Measurements from ENCODE around the gene CARTPT.

The CARTPT gene

DNA sequence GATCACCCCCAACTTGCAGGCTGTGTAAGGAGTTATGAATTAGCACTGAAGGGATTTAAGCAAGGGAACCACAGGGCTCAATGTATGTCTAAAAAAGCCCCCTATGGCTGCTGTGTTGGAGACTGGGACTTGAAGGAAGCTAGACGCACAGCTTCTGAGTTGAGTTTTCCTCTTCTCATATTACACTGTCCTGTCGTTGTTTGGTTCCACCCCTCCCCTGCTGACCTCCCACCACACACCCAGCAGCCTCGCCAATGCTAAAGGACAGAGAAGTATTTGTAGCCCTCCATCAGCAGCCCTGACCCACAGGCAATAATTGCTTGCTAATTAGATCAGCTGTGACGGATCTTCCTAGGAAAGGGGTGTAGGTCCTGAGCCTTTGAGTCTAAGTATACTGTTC lies 15.1 kb upstream of the CARTPT start:
- Mint-ChIP-seq H3K27me3 (peaks cover 8% of the 10 kb centered on the region), H3K27ac (no peak overlapping the region), H3K4me3 (no peak overlapping the region), H3K36me3 (no peaks in the 10 kb centered on the region), H3K4me1 (no peaks in the 10 kb centered on the region), H3K9me3 (no peaks in the 10 kb centered on the region)
- ATAC-seq (ENCODE audit: low read depth) (no peak), DNase-seq (ENCODE audit: low spot score in 2 of 2) (no peak)

DNA sequence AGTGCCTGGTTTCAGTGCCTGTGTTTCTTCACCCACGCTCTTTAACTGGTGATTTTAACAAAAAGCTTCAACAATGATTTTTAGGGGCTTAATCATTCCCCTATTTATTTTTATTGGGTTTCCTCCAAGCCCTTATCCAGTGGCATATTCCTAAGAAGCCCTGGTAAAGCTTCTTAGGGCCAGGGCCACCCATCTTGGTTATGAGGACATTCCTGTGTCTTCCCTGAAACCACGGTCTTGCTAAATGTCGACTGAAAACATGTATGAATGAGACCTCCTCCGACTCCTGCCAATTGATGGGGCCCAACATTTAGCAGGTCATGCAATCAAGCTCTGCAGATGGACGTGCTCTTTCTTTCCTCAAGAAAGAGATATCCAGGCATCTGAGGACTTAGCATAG lies 13.7 kb upstream of the CARTPT start:
- DNase-seq (ENCODE audit: low spot score in 2 of 2) (no peak), ATAC-seq (ENCODE audit: low read depth) (no peak)
- H3K4me3 Mint-ChIP-seq, result no peak overlapping the region
- no peaks in the 10 kb centered on the region for H3K9me3 Mint-ChIP-seq
- peaks cover 10% of the 10 kb centered on the region for H3K27me3 Mint-ChIP-seq
- H3K36me3 Mint-ChIP-seq, result no peaks in the 10 kb centered on the region
- H3K4me1 Mint-ChIP-seq, result no peaks in the 10 kb centered on the region
- H3K27ac Mint-ChIP-seq, result no peak overlapping the region

DNA sequence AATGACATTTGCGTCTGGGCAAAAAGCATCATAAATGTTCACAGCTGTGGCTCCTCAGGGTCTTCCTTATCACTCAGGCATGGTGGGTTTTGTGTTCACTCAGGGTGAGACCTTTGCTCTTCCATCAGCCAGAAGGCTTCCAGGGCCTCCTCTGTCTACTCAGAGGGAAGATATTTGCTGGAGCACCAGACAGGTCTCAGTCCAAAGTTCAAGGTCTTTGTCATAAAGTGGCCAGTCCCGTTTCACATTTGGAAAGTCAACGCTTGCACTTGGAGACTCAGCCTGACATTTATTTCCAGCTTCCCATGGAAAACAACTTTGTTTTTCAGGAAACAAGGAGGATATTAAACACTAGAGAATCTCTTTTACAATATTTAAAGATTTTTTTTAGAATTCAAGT lies 12.2 kb upstream of the CARTPT start:
- Mint-ChIP-seq H3K4me3 (no peak overlapping the region), H3K9me3 (no peaks in the 10 kb centered on the region), H3K4me1 (no peaks in the 10 kb centered on the region)

DNA sequence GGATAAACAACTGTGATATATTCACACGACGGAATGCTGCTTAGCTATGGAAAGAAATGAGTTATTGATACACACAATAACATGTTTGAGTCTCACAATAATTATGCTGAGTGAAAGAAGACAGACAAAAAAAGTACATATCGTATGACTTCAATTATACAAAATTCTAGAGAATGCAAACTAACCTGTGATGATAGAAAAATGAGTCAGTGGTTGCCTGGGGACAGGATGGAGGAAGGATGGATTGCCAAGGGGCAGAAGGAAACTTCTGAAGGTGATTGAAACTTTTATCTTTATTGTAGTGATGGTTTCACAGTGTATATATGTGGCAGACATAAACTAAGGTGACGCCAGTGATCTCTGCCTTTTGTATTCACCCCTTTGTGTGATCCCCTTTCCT lies 7.5 kb upstream of the CARTPT start:
- no peaks in the 10 kb centered on the region for H3K36me3 Mint-ChIP-seq
- no peaks in the 10 kb centered on the region for H3K4me1 Mint-ChIP-seq
- no peak overlapping the region for H3K4me3 Mint-ChIP-seq
- H3K9me3 Mint-ChIP-seq, result no peaks in the 10 kb centered on the region
- ATAC-seq (ENCODE audit: low read depth), result no peak
- H3K27ac Mint-ChIP-seq, result no peak overlapping the region
- peaks cover 15% of the 10 kb centered on the region for H3K27me3 Mint-ChIP-seq
- no peak for DNase-seq (ENCODE audit: low spot score in 2 of 2)

More for the DNA sequence above, 12.2 kb upstream of the CARTPT start:
- no peak for ATAC-seq (ENCODE audit: low read depth)
- DNase-seq (ENCODE audit: low spot score in 2 of 2), result no peak
- no peak overlapping the region for H3K27ac Mint-ChIP-seq
- peaks cover 10% of the 10 kb centered on the region for H3K27me3 Mint-ChIP-seq
- no peaks in the 10 kb centered on the region for H3K36me3 Mint-ChIP-seq

DNA sequence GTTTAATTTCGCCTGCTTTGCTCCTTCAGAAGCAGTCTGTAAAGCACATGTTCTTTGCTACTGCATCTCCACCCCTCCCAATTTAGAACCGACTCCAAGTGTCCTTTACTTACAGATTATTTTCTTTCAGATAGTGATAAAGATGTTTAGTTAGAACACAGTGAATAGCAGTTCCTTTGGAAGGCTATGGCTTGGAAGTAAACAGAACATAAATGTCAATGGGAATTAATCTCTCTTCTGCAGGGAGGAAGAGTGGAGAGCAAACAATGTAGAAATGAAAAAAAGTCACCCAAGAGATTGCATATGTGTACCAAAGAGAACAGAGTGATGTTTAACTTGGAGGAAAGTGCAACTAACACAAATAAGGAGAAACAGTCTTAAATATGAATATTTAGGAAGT lies 4.2 kb upstream of the CARTPT start:
- H3K4me1 Mint-ChIP-seq, result no peaks in the 10 kb centered on the region
- peaks cover 2% of the 10 kb centered on the region for H3K9me3 Mint-ChIP-seq
- ATAC-seq (ENCODE audit: low read depth), result no peak

DNA sequence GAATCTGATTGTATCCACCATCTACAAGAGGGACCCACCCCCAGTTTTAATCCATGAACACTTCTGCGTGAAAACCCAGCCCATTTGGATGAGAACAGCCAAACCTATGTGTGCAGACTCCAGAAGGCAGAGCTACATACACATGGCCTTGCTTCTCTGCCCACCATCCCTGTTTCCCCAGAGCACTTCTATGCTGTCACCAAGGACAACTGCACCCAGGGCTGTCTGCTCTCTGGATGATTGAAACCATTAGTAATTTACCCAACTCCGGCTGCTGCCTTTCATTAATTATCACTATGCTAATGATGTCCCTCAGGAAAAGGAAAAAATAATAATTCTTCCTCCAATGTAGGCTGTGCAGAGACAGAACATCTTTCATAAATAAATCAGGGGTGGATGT lies 8.9 kb downstream of the CARTPT start:
- Mint-ChIP-seq H3K4me1 (no peaks in the 10 kb centered on the region), H3K27me3 (peaks cover 8% of the 10 kb centered on the region), H3K36me3 (no peaks in the 10 kb centered on the region), H3K27ac (no peak overlapping the region), H3K4me3 (no peak overlapping the region), H3K9me3 (no peaks in the 10 kb centered on the region)
- no peak for ATAC-seq (ENCODE audit: low read depth)
- DNase-seq (ENCODE audit: low spot score in 2 of 2), result no peak

More for the DNA sequence above, 4.2 kb upstream of the CARTPT start:
- Mint-ChIP-seq H3K36me3 (no peaks in the 10 kb centered on the region), H3K4me3 (no peak overlapping the region), H3K27ac (no peak overlapping the region), H3K27me3 (peaks cover 16% of the 10 kb centered on the region)
- DNase-seq (ENCODE audit: low spot score in 2 of 2), result no peak

DNA sequence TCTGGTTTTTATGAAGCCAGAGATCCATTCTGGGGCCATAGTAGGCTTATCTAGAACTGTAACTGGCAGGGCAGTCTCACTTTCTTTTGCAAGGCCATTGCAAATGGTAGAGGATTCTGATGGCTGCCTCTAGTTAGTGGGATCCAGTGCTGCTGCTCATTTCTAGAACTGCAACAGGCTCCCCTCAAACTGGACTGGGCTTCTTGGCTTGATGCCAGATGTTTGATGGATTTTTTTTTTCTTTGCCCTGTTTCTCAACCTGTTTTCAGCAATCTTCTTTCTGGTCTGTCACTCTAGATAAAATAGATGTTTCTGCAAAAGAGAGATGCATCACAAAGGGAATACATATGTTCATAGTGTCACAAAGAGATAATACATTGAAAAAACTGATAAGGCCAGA lies 11.9 kb downstream of the CARTPT start:
- Mint-ChIP-seq H3K27me3 (peaks cover 6% of the 10 kb centered on the region), H3K27ac (no peak overlapping the region), H3K4me3 (no peak overlapping the region), H3K9me3 (no peaks in the 10 kb centered on the region), H3K4me1 (no peaks in the 10 kb centered on the region), H3K36me3 (no peaks in the 10 kb centered on the region)
- no peak for ATAC-seq (ENCODE audit: low read depth)
- no peak for DNase-seq (ENCODE audit: low spot score in 2 of 2)

DNA sequence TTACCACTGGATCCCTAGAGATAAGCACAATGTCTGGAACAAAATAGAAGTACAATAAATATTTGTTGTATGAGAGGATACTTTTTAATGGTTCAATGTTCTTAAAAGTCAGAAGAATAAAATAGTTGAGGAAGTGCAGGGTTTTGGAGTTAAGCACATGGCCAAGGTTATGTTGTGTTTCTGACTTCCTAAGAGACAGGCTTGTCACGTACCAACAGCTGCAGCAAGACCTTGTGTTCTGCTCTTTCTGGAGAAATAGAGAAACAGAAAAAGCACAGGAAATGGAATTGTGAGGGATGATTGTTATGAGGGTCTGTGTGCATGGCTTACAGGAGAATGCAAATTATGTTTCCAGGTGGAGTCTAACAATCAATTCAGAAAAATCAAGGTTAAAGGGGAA lies 12.9 kb downstream of the CARTPT start:
- H3K4me1 Mint-ChIP-seq, result no peaks in the 10 kb centered on the region
- H3K27me3 Mint-ChIP-seq, result peaks cover 5% of the 10 kb centered on the region
- no peak overlapping the region for H3K4me3 Mint-ChIP-seq
- H3K36me3 Mint-ChIP-seq, result no peaks in the 10 kb centered on the region
- H3K9me3 Mint-ChIP-seq, result peaks cover 2% of the 10 kb centered on the region
- no peak for ATAC-seq (ENCODE audit: low read depth)
- H3K27ac Mint-ChIP-seq, result no peak overlapping the region
- no peak for DNase-seq (ENCODE audit: low spot score in 2 of 2)

DNA sequence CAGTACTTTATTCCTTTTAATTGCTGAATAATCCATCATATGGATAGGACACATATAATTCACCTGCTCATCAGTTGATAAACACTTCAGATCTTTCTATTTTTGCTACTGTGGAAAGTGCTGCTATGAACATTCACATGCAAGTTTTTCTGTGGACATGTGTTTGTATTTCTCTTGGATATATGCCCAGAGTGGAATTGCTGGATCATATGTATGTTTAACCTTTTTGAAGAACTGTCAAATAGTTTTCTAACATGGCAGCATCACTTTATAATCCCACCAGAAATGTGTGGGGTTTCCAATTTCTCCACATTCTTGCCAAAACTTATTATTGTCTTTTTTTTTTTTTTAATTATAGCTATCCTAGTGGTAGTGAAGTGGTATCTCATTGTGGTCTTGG lies 15.1 kb downstream of the CARTPT start:
- Mint-ChIP-seq H3K27ac (no peak overlapping the region), H3K4me1 (no peaks in the 10 kb centered on the region), H3K27me3 (no peaks in the 10 kb centered on the region), H3K36me3 (no peaks in the 10 kb centered on the region), H3K4me3 (no peak overlapping the region), H3K9me3 (peaks cover 2% of the 10 kb centered on the region)
- no peak for DNase-seq (ENCODE audit: low spot score in 2 of 2)
- no peak for ATAC-seq (ENCODE audit: low read depth)

DNA sequence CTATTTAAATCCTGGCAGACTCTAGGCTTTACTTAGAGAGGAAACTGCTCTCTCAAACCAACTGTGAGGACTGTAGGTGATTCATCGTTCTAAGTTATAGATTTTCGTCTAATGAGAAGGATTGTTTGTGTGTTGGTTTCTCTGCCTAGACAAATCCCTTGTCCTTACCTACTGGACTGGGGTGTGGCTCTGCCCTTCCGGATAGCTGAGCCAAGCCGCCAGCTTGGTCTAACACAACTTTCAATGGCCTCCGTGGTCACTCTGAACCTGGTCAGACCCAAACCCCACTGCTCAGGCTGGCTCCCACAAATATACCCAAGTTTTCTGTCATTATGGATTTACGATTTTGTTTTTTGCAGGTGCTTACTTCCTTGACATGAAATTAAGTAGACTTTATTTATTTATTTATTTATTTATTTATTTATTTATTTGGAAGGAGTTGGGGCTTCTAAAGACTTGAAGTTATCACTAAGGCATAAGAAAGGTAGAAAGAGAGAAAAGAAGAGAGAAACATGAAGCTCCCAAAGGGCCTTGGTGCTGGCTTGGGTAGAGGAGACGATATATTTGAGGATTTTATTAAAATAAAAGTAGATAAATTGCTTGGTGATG lies 19.0 kb downstream of the CARTPT start:
- no peaks in the 10 kb centered on the region for H3K4me1 Mint-ChIP-seq
- H3K27me3 Mint-ChIP-seq, result peaks cover 2% of the 10 kb centered on the region
- H3K36me3 Mint-ChIP-seq, result peaks cover 3% of the 10 kb centered on the region
- ATAC-seq (ENCODE audit: low read depth) (no peak), DNase-seq (ENCODE audit: low spot score in 2 of 2) (no peak)
- no peak overlapping the region for H3K27ac Mint-ChIP-seq
- no peak overlapping the region for H3K4me3 Mint-ChIP-seq
- peaks cover 2% of the 10 kb centered on the region for H3K9me3 Mint-ChIP-seq

DNA sequence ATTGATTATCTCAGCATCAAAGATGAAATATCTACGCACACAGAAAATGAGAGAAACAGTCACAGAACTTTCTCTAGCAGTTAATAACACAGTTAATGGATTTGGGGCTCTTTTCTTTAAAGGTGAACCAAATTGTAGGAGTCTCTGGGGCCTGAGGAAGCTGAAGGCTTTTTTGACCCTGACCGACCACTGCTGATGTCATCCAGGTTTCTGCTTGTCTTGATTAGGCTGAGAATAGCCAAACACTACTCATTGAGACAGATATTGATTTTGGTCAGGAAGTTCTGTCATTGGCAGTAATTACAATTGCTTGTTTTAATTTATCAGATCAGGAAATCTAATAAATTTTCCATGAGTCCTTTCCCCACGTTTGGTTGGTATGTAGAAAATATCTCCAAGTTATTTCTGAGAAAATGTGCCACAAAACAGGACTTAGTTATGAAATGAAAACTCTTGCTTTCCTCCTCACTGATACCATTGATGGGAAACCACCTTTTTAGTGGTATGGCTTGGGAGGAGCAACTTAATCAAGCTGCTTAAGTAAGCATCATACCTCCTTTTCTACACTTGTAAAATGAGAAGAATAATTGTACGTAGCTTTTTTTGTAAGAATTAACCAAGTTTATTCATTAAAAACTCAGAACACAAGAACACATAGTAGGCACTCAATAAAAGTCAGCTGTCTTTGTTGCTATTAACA lies 19.7 kb downstream of the CARTPT start:
- H3K9me3 Mint-ChIP-seq, result peaks cover 2% of the 10 kb centered on the region
- no peak overlapping the region for H3K27ac Mint-ChIP-seq
- H3K4me3 Mint-ChIP-seq, result no peak overlapping the region

DNA sequence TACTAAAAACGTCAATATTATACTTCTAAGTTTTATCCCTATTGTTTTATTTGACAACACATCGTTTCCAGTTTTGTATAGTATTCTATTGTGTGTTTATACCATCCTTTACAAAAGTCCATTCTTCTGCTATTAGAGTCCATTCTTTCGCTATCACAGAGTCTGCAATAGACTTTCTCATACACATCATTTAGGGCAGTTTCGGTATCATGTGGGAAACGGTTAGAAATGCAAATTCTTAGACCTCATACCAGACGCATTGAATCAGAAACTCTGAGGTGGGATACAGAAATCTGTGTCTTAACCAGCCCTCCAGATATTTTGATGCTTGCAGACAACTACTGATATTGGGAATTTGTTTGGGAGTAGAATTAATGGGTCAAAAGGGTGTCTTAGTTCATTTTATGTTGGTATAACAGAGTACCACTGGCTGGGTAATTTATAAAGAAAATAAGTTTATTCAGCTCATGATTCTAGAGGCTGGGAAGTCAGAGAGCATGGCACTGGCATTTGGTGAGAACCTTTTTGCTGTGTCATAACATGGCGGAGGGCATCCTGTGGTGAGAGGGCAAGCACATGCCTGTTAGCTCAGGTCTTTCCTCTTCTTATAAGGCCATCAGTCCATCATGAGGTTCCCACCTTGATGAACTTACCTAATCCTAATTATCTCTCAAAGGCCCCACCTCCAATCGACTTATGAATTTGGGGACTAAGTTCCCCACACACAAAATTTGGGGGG lies 21.1 kb downstream of the CARTPT start:
- ATAC-seq (ENCODE audit: low read depth) (no peak), DNase-seq (ENCODE audit: low spot score in 2 of 2) (no peak)
- H3K36me3 Mint-ChIP-seq, result peaks cover 3% of the 10 kb centered on the region
- H3K4me1 Mint-ChIP-seq, result no peaks in the 10 kb centered on the region
- H3K9me3 Mint-ChIP-seq, result peaks cover 2% of the 10 kb centered on the region
- no peak overlapping the region for H3K4me3 Mint-ChIP-seq
- no peak overlapping the region for H3K27ac Mint-ChIP-seq
- H3K27me3 Mint-ChIP-seq, result peaks cover 2% of the 10 kb centered on the region

More for the DNA sequence above, 19.7 kb downstream of the CARTPT start:
- no peak for DNase-seq (ENCODE audit: low spot score in 2 of 2)
- Mint-ChIP-seq H3K36me3 (peaks cover 3% of the 10 kb centered on the region), H3K4me1 (no peaks in the 10 kb centered on the region), H3K27me3 (peaks cover 2% of the 10 kb centered on the region)
- ATAC-seq (ENCODE audit: low read depth), result no peak

DNA sequence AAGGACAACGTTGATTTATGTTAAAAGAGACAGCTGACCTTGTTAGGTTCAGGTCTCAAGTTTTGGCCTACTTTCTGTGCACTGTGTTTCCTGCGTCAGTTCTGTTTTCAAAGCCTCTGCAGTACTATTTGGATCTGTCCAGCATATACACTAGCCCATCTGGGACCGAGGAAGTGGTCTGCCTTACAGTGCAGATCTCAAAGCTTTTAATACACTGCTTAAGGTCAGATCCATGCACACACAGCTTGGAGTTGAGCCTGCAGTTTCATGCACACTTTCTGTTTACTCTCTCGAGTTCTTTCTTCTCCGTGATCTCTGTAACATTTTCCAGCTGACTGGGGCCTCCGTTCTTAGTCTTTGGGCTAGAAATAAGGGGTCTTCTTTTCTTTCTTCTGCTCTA lies 24.1 kb downstream of the CARTPT start:
- Mint-ChIP-seq H3K27me3 (peaks cover 4% of the 10 kb centered on the region), H3K36me3 (peaks cover 3% of the 10 kb centered on the region), H3K4me1 (no peaks in the 10 kb centered on the region), H3K9me3 (no peaks in the 10 kb centered on the region), H3K27ac (no peak overlapping the region), H3K4me3 (no peak overlapping the region)
- DNase-seq (ENCODE audit: low spot score in 2 of 2) (no peak), ATAC-seq (ENCODE audit: low read depth) (no peak)

DNA sequence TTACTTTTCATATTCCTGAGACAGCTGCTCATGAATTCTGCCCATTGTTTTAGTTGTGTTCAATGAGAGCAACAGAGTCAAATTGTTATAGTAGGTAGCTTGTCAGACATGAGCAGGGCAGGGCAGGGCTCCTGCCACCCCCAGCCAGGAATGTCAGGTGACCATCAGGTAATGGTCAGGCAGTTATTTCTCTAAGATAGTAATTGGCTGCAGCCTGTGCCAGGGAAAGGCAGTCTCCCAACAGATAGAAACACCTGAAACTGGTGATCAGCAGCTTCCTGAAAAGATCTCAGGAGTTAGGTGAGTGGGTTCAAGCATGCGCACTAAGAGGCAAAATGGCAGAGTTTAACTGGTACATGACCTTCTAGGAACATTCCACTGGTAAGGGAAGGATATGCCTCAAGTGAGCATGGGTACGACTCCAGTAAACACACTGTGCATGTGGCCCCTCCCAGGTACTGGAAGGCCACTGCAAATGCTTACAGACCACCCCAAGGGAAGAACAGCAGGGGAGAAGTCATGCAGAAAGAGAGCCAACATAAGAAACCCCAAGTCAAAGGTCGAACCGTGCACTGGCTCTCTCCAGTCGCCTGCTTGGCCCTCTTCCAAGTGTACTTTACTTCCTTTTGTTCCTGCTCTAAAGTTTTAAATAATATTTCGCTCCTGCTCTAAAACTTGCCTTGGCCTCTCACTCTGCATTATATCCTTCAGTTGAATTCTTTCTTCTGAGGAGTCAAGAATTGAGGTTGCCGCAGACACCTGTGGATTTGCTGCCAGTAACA lies 25.1 kb downstream of the CARTPT start:
- no peaks in the 10 kb centered on the region for H3K9me3 Mint-ChIP-seq
- H3K36me3 Mint-ChIP-seq, result peaks cover 3% of the 10 kb centered on the region
- ATAC-seq (ENCODE audit: low read depth) (no peak), DNase-seq (ENCODE audit: low spot score in 2 of 2) (no peak)
- H3K4me1 Mint-ChIP-seq, result no peaks in the 10 kb centered on the region
- H3K27ac Mint-ChIP-seq, result no peak overlapping the region
- peaks cover 4% of the 10 kb centered on the region for H3K27me3 Mint-ChIP-seq
- no peak overlapping the region for H3K4me3 Mint-ChIP-seq
